ENCODE data around the gene BTBD1. TPM values are rescaled to one million over a fixed set of nuclear protein-coding genes. Genes with fewer than 3 reads are reported as not detected.

The BTBD1 gene
- total RNA-seq, 4 donors from 2014 or later, result 54.9 to 140 (median 101) TPM

DNA sequence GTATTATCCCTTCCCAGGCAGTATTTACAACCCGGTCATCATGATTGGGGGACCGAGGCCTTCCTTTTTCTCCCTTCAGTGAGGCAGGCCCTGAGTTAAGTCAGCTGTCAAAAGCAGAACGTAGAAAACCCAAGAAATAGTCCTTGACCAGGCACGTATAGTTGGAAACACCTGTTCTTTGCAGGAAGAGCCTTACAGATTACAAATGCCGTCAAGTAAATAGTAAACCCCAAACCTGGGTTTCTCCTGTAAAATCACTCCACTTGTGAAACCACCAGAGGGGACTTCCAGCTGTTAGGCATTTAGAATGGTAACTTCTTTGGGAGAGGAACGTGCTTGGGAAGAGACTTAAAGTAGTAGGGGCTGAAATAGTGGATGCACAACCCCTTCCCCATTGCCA is 1.0 kb upstream of the BTBD1 start:
- TF ChIP-seq POLR2A (IDR thresholded peaks at IDR 0.05), result no peak
- TF ChIP-seq, protein P1, sequence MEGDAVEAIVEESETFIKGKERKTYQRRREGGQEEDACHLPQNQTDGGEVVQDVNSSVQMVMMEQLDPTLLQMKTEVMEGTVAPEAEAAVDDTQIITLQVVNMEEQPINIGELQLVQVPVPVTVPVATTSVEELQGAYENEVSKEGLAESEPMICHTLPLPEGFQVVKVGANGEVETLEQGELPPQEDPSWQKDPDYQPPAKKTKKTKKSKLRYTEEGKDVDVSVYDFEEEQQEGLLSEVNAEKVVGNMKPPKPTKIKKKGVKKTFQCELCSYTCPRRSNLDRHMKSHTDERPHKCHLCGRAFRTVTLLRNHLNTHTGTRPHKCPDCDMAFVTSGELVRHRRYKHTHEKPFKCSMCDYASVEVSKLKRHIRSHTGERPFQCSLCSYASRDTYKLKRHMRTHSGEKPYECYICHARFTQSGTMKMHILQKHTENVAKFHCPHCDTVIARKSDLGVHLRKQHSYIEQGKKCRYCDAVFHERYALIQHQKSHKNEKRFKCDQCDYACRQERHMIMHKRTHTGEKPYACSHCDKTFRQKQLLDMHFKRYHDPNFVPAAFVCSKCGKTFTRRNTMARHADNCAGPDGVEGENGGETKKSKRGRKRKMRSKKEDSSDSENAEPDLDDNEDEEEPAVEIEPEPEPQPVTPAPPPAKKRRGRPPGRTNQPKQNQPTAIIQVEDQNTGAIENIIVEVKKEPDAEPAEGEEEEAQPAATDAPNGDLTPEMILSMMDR (IDR thresholded peaks at IDR 0.05), result no peak
- Histone ChIP-seq H3K36me3 (no peaks in the 10 kb centered on the region), H3K9me3 (peaks cover 0 to 3% of the 10 kb centered on the region in 2 donors), H3K27ac (peak overlapping the region; percentile 86 to 93), H3K4me1 (no peaks in the 10 kb centered on the region), H3K27me3 (no peaks in the 10 kb centered on the region), H3K4me3 (no peak overlapping the region)
- intact Hi-C loops (cut with DNase I; ENCODE audit: low total_unique reads), result loop anchor here (5.0 kb wide), 1 partner anchor 139 kb away; the partner anchor contains the start of gene HDGFL3
- DNase-seq, result no peak

DNA sequence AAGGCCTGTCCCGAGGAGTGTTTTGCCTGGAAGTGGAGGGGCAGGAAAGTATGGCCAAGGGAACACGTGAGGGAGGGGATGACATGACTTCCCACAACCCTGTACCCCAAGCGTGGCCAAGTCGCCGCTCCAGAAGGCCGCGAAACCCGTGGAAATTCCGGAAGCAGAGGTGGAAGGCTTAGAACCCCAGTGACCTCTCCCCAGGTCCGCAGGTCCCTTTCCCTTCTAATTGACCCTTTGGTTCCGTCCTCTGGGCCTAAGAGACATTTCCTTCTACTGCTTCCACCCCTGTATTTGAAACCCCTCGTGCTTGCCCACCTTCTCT is 548 bp upstream of the BTBD1 start:
- H3K4me3 ChIP-seq, result peak overlapping the region; percentile 39 to 92
- H3K27ac ChIP-seq, result peak overlapping the region; percentile 86 to 93
- no peaks in the 10 kb centered on the region for H3K4me1 ChIP-seq
- H3K36me3 ChIP-seq, result no peaks in the 10 kb centered on the region
- no peak for DNase-seq
- no peaks in the 10 kb centered on the region for H3K27me3 ChIP-seq
- intact Hi-C loops (cut with DNase I; ENCODE audit: low total_unique reads), result loop anchor here (5.0 kb wide), 1 partner anchor 140 kb away; the partner anchor contains the start of gene HDGFL3
- no peak for TF ChIP-seq POLR2A (IDR thresholded peaks at IDR 0.05)
- TF ChIP-seq, protein P1 (IDR thresholded peaks at IDR 0.05), result no peak
- H3K9me3 ChIP-seq, result no peaks in the 10 kb centered on the region

- H3K27me3 ChIP-seq, result no peaks in the 10 kb centered on the region
- DNase-seq, result peak in 1 of 2 donors; percentile 17
- no peaks in the 10 kb centered on the region for H3K4me1 ChIP-seq
- H3K27ac ChIP-seq, result peak overlapping the region; percentile 86 to 93
- no peaks in the 10 kb centered on the region for H3K36me3 ChIP-seq
- TF ChIP-seq, protein P1 (IDR thresholded peaks at IDR 0.05), result no peak
- no peak for TF ChIP-seq POLR2A (IDR thresholded peaks at IDR 0.05)
- no peaks in the 10 kb centered on the region for H3K9me3 ChIP-seq
- intact Hi-C loops (cut with DNase I; ENCODE audit: low total_unique reads), result loop anchor here (5.0 kb wide), 1 partner anchor 141 kb away; the partner anchor contains the start of gene HDGFL3
- peak overlapping the region; percentile 39 to 92 for H3K4me3 ChIP-seq
Measured at GRCh38 chr15:83066034-83066733, 868 bp downstream of the BTBD1 start.

DNA sequence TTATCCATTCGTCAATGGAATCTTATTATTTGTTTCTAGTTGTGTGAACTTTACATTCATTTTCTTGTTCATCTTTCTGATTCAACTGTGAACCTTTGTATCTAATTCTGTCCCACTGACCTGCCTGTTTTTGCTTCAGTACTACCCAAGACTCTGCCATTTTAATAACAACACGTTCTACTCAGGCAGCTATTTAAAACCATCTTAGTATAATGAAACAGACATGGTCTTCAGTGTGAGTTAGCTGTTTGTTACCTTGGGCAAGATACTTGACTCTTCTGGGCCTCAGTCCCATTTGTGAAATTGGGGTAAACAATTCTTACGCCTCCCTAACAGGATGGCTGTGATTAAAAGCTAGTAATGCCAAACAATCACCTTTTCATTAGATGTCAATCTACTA is 1.6 kb downstream of the BTBD1 start:
- TF ChIP-seq POLR2A (IDR thresholded peaks at IDR 0.05), result no peak
- TF ChIP-seq, protein P1 (IDR thresholded peaks at IDR 0.05), result no peak
- H3K36me3 ChIP-seq, result no peaks in the 10 kb centered on the region
- no peaks in the 10 kb centered on the region for H3K9me3 ChIP-seq
- no peaks in the 10 kb centered on the region for H3K27me3 ChIP-seq
- DNase-seq, result no peak
- intact Hi-C loops (cut with DNase I; ENCODE audit: low total_unique reads), result loop anchor here (5.0 kb wide), 1 partner anchor 142 kb away; the partner anchor contains the start of gene HDGFL3
- H3K4me3 ChIP-seq, result peak overlapping the region; percentile 39 to 92
- no peaks in the 10 kb centered on the region for H3K4me1 ChIP-seq
- peak overlapping the region in 1 of 2 donors; percentile 29 for H3K27ac ChIP-seq

DNA sequence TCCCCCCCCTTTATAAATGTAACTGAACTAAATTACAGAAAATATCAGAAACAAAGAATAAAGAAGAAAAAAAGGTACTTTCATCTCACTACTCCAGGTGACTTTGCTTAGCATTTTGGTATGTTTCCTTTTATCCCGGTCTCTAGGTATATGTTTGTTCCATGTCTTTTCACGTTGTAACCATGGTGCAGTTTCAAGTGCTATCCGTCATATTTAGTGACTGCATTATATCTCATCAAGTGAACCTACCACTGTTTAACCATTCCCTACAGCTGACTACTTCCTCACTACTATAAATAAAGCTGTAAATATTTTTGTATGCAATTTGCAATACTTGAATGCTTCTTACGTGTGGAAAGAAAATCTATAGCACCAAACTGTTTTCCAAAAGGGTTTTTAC is 2.2 kb downstream of the BTBD1 start:
- TF ChIP-seq, protein P1 (IDR thresholded peaks at IDR 0.05), result no peak
- TF ChIP-seq POLR2A (IDR thresholded peaks at IDR 0.05), result no peak
- no peaks in the 10 kb centered on the region for H3K4me1 ChIP-seq
- no peak for DNase-seq
- H3K27me3 ChIP-seq, result no peaks in the 10 kb centered on the region
- H3K9me3 ChIP-seq, result no peaks in the 10 kb centered on the region
- intact Hi-C loops (cut with DNase I; ENCODE audit: low total_unique reads), result loop anchor here (5.0 kb wide), 1 partner anchor 142 kb away; the partner anchor contains the start of gene HDGFL3
- H3K36me3 ChIP-seq, result no peaks in the 10 kb centered on the region
- peak overlapping the region in 1 of 2 donors; percentile 92 for H3K4me3 ChIP-seq
- H3K27ac ChIP-seq, result peak overlapping the region in 1 of 2 donors; percentile 29

Data from uterus (tissue), 4 donors.